GM19468 (cell line): ENCODE data around the gene PPP1R11.

Source experiments
- ATAC-seq: cut with Tn5 transposase; IDR thresholded peaks from one replicate; pipeline ENCODE4 v1.9.1; 2021; ENCODE audit warnings: mild to moderate bottlenecking, moderate library complexity, moderate number of reproducible peaks; ENCODE audit not compliant: unreplicated experiment; ENCODE audit errors: extremely low read depth

Gene PPP1R11

DNA sequence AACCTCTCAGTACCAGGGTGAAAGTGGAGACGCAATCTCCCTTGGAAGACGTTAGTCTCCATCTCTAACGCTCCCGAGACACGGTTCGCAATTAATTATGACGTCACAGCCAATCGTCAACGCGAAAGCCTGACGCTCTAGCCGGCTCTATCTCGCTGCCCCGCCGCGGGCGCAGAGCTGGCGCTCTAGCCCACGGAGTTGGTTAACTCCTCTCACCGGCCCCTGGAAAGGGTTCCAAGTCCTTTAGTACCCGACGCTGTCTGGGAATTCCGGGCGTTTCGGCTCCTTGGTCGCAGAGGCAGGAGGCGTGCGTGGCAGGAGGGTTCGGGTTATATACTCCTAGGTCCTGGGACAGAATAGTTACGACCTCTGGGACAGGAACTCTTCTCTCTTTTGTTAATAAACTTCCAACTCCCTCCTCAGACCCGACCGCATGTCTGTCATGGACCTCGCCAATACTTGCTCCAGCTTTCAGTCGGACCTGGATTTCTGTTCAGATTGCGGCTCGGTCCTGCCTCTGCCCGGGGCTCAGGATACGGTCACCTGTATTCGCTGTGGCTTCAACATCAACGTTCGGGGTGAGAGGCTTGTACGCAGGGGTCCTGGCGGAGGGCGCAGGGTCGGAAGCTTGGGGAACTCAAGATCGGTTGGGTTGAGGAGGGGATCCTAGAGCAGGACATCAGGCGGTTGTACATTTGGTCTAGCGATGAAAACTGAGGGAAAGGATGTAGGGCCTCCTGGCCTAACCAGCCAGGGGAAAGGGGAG lies 5.7 kb upstream of the PPP1R11 start, which contains the start of gene POLR1H:
TSS of gene POLR1H (plus strand) at position 174 of the 766 bp plus-strand sequence. CDS start at position 434, 260 bp downstream.
- peak; percentile 83 for ATAC-seq

DNA sequence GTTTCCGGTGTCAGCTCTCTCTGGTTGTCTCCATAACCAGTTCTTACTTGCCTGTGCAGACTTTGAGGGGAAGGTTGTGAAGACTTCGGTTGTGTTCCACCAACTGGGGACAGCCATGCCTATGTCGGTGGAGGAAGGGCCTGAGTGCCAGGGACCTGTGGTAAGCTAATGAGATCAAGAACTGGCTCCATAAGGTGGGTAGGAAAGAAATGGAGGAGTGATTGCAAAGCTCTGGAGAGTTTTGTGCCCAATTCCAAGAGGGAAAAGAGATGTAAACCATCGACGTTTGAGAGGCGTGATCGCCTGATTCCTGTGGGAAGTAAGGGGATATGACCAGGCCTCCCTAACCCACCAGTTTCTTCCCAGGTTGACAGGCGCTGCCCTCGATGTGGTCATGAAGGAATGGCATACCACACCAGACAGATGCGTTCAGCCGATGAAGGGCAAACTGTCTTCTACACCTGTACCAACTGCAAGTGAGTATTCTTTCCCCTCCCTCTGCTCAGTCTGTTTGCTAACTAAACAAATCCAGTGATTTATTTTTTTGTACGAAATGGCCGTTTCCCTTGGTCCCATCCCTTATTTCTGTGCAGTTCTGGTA lies 5.0 kb upstream of the PPP1R11 start:
- ATAC-seq = no peak

- ATAC-seq = no peak
These were observed 4.4 kb upstream of the PPP1R11 start for GRCh38 chr6:30062471-30063178.

- no peak for ATAC-seq
These were observed 3.7 kb upstream of the PPP1R11 start for GRCh38 chr6:30063315-30063714.

- no peak for ATAC-seq
These were observed 916 bp upstream of the PPP1R11 start for GRCh38 chr6:30066082-30066481.

DNA sequence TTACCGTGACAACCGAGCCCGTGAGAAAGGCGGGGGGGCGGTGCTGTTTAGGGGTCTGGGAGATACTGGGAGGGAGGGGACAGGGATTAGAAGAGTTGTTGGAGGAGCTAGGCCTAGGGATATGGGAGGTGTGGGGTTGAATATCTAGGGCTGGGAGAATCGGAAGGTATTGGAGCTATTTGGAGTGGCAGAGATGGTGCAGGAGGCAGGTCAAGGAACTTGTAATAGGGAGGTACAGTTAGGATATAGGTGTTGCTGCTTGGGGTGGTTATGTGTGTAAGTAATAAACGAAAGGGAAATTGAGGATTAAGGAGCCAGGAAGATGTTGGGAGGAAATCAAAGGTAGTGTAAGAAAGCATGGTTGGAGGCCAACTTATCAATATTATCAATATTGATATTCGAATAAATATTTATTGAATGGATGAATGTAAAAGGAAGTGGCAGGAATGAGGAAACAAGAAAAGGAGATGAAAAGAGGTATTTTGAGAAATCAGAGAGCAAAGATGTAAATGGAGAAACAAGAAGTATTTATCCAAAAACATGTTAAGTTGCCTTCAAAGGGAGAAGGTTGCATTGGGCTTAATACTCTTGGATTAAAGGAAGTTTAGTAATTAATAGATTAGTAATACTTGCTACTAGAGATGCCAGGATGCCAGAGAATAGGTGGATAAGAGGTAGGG lies 602 bp downstream of the PPP1R11 start:
- ATAC-seq = no peak

GRCh38 chr6:30071081-30071818 lies 4.3 kb downstream of the PPP1R11 start:
- no peak for ATAC-seq

GRCh38 chr6:30071858-30072257 lies 4.9 kb downstream of the PPP1R11 start:
- ATAC-seq = no peak

DNA sequence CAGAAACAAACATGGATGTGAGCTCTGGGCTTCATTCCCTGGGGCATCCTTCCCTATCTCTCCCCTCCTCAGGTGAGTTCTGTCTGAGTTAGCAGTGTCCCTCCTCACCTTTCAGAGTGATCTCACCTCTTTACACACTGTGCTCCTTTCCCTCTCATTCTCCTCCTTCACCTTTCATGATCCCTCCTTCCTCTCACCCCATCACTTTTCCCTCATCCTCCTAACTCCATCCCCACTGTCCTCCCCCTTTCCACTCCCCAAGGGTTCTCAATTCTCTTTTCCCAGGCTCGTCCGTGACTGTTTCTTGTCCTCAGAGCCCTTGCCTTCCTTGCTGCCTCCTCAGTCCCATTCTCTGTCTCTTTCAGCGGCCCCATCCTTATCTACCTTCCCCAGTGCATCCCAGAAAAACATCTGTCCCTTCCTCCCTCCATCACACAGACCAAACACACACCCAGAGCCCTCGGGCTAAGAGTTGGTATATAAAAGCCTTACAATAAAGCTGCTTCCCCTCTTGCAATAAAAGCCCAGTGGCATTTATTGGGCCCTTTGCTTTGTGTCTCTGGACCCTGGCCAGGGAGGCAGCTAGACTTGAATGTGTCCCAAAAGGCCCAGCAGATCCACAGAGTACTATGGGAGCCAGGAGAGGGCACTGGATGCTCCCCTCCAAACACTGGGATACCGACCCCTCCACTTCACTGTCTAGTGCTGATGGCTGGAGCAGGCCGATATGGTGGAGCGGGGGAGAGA lies 6.7 kb downstream of the PPP1R11 start:
- ATAC-seq = no peak

GRCh38 chr6:30074331-30075093 lies 7.5 kb downstream of the PPP1R11 start:
- ATAC-seq = no peak

GRCh38 chr6:30075094-30075789 lies 8.2 kb downstream of the PPP1R11 start, which contains the start of gene RNF39:
Gene RNF39, minus strand, starts transcription at chr6:30075769. Its CDS starts 184 bp downstream, at chr6:30075585.
- no peak for ATAC-seq

DNA sequence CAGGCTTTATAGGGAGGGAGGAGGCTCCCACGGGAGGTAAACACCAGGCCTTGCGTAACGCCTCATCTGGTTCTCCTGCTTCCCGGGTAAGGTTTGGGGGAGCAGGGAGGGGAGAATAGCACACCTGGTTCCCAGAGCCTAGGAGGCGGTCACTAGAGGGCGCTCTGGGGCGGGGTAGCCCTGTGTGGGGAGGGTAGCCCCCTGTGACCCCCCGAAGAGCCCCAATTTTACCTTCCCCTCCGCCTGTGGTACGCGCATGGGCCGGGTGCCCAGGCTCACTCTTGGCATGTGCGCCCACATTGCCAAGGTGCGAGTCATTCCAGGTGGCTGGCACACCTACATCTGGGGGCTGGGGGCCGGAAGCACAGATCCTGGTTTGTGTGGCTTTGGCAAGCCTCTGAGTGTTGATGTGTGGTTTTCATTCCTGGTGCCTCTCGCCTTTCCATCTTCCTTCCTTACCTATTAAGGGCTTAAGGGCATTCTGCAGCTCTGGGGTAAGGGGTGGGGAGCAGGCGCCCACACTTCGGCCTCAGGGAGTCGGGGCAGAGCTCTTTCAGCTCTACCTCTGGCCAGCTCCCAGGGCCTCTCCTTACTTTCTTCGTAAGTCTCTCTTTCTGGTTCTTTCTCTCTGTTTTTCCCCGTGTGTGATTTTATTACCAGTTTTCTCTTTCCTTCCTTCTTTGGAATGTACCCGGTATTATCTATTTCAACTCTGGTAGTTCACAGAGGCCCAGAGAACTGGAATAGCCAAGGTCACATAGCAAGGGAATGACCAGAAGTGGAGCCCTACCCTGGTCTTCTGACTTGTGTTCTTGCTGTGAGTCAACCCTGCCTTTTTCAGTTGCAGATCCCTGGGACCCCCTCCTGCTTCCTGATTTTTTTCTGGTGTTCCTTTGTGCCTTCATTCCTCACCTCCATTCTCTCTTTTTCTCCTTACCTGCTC lies 9.1 kb downstream of the PPP1R11 start:
- ATAC-seq = no peak

- no peak for ATAC-seq
These were observed 10.2 kb downstream of the PPP1R11 start for GRCh38 chr6:30077218-30077617.

DNA sequence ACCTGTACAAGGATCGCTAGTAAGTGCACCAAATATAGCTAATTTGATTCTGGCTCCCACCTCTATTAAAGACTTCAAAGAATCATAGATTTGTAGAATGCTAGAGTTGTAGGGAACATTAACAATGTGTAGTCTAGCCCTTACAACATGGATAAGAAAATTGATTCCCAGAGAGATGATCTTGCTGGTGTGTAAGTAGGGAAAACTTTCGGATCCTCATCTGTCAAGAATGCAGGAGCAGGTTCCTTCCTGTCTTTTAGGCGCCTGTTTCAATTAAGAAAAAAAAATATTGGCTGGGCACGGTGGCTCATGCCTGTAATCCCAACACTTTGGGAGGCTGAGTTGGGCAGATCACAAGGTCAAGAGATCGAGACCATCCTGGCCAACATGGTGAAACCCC lies 20.9 kb downstream of the PPP1R11 start:
- ATAC-seq = no peak

DNA sequence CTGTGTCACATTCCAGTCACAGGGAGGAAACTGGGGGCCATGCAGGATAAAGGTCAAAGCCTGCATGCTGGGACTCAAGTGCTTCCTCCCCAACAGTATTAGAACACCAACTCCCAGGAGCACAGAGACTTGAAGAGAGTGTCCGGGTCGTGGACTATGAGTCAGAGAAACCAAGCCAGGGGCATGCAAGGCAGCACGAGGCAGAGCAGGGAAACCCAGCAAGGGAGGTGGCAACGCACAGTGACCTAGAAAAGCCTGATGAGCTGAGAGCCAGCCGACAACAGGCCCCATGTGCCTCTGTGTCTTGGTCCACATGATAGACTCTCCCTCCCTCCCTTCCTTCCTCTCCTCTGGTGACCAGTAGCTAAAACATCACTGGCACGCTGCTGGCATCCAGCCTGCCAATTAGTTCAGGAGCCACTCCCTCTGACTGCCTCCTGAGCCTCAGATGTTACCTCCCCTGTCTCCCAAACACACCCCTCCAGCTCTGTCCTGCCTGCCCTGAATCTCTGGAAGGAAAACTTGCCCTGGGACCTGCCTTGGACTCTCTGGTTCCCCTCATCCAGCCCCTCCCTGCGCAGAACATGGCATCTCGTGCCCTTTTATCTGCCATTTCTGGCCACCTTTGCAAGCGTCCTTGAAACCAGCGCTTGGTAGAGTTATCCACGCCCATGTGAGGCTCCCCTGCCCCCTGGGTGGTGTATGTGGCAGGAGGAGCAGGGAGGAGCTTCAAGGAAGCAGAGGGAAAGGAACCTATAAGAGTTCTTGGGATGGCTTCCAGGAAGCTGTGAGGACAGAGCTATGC lies 24.8 kb downstream of the PPP1R11 start:
- no peak for ATAC-seq
